PC-3 (cell line): Measurements from ENCODE around the gene OSBPL1A.

Experiments used
- CTCF ChIP-seq: fragments of 300-600 bp; sonication (generic); conservative IDR thresholded peaks from 2 replicates; pipeline ENCODE4 v1.5.1; 2017; ENCODE audit warnings: antibody characterized with exemption, low read depth, mild to moderate bottlenecking, low read length
- EZH2 ChIP-seq: fragments of 300-600 bp; sonication (generic); IDR thresholded peaks from one replicate; pipeline ENCODE4 v1.6.1; 2017; ENCODE audit warnings: antibody characterized with exemption, mild to moderate bottlenecking, low read length; ENCODE audit not compliant: unreplicated experiment
- EZH2phosphoT487 ChIP-seq: fragments of 300-600 bp; sonication (generic); IDR thresholded peaks from 2 replicates; pipeline ENCODE4 v1.6.1; 2018; ENCODE audit warnings: mild to moderate bottlenecking, antibody characterized with exemption, low read length, borderline replicate concordance

DNA sequence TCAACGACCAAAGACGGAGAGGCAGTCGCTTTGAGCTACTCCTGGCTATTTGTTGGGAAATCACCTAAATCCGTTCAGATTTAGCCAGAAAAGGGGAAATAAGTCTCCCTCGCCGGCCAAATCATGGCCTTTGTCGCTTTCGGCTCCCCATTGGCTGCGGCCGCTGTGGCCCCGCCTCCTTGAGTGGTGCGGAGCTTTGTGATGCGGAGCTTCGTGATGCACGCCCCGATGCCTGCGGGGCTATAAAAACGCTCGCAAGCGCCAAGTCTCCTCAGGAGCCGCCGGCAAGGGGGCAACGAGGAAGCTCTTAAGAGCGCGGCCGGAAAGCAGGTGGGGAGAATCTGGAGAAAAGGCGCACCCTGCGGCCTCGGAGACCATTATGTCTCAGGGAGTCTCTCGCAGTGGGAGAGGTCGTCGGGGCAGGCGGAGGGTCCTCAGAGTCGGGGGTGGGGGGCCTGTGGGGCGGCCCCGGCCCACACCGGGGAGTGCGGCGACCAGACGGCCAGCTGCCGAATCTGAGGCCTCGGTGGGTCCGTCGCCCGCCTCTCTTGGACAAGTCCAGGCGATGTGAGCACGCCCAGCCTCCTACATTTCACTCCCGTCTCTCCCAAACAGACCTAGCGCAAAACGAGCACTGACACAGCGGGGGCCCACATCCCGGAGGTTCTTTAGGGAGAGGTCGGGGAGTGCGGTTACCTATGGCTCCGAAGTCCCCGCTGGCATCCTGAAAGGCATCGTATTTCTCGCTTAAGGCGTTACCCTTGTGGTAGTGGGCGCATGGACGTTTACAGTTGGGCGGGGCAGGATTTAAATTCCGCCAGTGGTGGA, 258.6 kb downstream of the OSBPL1A start, which contains the start of gene CABYR:
- TF ChIP-seq EZH2, result no peak
- no peak for TF ChIP-seq CTCF
- TF ChIP-seq EZH2phosphoT487, result no peak
